GM10266 (cell line): Measurements from ENCODE around the gene IGSF22.

Source experiments
- DNase-seq: peaks from one replicate; pipeline ENCODE4 v3.0.0; 2012; ENCODE audit errors: extremely low spot score
- CTCF ChIP-seq: IDR thresholded peaks from 2 replicates; pipeline ENCODE4 v1.5.1; 2012; ENCODE audit warnings: mild to moderate bottlenecking, low read depth; ENCODE audit not compliant: control insufficient read depth, insufficient read depth; ENCODE audit errors: missing control alignments

IGSF22 gene

DNA sequence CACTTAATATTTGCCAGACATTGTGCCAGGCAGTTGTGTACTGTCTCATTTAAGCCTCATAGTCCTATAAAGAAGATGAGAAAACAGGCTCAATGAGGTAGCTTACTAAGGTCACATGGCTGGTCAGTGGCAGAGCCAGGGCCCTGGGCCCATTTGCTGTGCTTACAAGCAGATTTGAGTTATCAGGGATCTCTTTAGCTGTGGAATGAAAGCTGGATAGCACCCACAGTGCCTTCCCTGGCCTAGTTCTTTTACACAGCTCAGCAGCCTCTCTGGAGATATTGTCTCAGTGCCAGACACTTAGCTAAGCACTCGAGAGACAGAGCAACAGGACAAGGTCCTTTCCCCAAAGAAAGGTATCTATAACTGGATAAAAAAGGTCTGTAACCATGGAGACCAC lies 21.3 kb downstream of the IGSF22 start:
- no peak for TF ChIP-seq CTCF

GRCh38 chr11:18704045-18704645 lies 21.8 kb downstream of the IGSF22 start:
- no peak for DNase-seq
- no peak for TF ChIP-seq CTCF

More for the DNA sequence above, 21.3 kb downstream of the IGSF22 start:
- no peak for DNase-seq

DNA sequence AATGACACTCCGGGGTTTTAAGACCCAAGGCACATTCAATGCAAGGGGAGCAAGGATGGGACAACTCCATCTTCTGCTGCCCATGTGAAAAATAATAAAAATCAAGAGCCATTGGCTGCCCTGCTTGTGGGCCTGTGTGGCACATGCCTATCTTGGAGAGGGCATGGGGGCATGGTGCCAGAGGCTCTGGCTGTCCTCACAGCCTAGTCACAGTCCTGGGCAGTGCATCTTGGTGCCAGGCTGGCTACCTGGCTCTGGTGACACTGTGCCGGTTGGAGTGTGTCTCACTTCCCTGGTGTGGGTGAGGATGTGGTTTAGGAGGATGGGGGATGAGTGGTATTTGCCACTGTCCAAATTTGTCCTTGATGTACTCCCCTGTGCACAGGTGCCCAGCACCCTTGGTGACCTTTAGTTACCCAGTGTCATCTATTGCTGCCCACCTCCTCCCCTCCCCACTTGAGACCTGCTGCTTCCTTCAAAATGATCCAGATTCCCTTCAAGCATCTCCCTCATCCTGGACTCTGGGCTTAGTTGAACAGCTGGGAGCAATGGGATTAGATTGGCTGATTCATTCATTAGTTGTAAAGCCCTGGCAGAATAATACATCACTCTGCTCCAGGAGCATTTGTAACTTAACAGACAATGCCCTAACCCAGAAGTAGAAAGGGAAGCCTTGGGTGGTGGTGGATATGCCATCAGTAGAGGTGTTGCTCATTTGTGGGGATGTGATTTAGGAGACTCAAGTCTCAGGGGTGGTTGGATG lies 22.8 kb downstream of the IGSF22 start:
- TF ChIP-seq CTCF = no peak
- DNase-seq = no peak

DNA sequence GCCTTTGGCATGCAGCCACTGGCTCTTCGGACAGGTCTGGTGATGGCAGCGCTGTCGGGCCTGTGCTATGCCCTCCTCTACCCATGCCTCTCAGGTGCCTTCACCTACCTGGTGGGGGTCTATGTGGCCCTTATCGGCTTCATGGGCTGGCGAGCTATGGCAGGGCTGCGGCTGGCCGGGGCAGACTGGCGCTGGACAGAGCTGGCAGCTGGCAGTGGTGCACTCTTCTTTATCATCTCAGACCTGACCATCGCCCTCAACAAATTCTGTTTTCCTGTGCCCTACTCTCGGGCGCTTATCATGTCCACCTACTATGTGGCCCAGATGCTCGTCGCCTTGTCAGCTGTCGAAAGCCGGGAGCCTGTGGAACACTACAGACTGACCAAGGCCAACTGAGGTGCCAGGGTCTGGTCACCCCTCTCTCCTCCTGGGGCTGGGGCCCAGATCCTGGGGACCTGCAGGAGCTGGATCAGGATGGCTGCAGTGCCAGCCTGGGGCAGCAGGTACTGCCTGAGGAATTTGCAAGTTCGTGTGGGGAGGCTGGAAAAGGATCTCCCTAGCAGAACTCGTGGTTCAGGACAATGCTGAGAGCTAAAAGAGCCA lies 24.3 kb downstream of the IGSF22 start:
- no peak for DNase-seq
- TF ChIP-seq CTCF = no peak

DNA sequence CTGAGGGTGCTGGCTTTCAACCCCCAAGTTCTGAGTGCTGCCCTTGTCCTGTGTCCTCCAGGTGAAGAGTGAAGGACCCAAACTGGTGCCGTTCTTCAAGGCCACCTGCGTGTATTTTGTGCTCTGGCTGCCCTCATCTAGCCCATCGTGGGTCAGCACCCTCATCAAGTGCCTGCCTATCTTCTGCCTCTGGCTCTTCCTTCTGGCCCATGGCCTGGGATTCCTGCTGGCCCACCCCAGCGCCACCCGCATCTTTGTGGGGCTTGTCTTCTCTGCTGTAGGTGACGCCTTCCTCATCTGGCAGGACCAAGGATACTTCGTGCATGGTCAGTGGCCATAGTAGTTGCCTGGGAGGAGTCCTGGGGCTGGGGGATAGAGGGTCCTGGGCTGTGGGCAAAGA lies 25.1 kb downstream of the IGSF22 start:
- DNase-seq = no peak
- TF ChIP-seq CTCF = no peak

- no peak for DNase-seq
- no peak for TF ChIP-seq CTCF
Measured at GRCh38 chr11:18700375-18700774, 25.6 kb downstream of the IGSF22 start.

- no peak for DNase-seq
- TF ChIP-seq CTCF = no peak
Measured at GRCh38 chr11:18699848-18700261, 26.1 kb downstream of the IGSF22 start.
